AG04449 (cell line): Measurements from ENCODE around the gene TMOD2.

ENCODE experiments used
- CTCF ChIA-PET: fragments of 350-600 bp; formaldehyde crosslinking; extraction: SDS; loops from one replicate; lab custom pipeline; 2021; ENCODE audit warnings: antibody characterized with exemption; lab: Yijun Ruan, JAX
- POLR2A ChIA-PET: fragments of 400-600, 350-600 bp; formaldehyde crosslinking; extraction: SDS; loops from one replicate; lab custom pipeline; 2020; ENCODE audit warnings: antibody characterized with exemption, inconsistent platforms; lab: Yijun Ruan, JAX
- DNase-seq: peaks from one replicate; pipeline ENCODE4 v3.0.0-alpha.2; 2010; ENCODE audit warnings: low read depth, low spot score
- H3K4me3 ChIP-seq: 2 replicates; pipeline ENCODE4 v1.5.1; 2011; ENCODE audit warnings: low read depth, mild to moderate bottlenecking, control low read depth, low read length
- TF ChIP-seq, protein P1 (sequence below): IDR thresholded peaks from one replicate; pipeline ENCODE4 v1.5.1; 2011; ENCODE audit warnings: mild to moderate bottlenecking, moderate library complexity, low read length, control low read depth, inconsistent platforms; ENCODE audit not compliant: insufficient read depth; ENCODE audit errors: missing control alignments

TMOD2 gene

DNA sequence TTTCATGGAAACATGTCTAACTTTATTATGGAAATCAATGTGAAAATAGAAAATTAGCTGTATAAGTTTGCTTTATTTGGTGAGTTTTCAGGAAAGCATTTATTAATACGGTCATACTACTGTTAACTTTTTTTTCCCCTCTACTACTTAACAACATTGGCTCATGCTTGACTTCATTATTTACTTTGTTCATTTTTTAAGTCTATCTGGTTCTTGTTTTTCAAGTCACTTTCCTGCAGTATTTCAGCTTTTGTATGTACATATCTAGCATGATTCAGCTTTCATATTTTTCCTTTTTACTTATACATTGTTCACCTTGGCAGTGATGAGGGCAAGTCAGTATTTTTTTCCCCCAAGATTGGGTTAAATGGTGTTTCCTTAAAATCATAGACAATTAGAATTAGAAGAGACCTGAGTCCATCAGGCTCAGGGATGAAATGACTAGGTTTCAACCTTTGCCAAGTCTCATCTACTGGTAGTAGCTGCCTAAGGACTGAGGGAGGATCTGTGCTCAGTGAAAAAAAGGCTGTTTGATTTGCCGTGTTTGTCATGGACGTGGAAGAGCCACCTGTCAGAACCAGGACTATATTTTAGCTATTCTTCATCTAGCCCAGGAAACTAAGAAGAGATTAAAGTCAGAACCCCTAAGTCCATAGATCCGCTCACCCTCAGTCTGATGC lies 93.5 kb downstream of the TMOD2 start:
- CTCF ChIA-PET = interaction anchor here (0.6 to 1.3 kb wide), 4 partner anchors 9 to 270 kb away, joined by 3 read pairs; no protein-coding TSS in a partner anchor
- no peak for DNase-seq
- POLR2A ChIA-PET = interaction anchor here (1.1 kb wide), 1 partner anchor 38 kb away, joined by 4 read pairs; no protein-coding TSS in a partner anchor
- H3K4me3 ChIP-seq = no peak overlapping the region
- TF ChIP-seq, protein P1, sequence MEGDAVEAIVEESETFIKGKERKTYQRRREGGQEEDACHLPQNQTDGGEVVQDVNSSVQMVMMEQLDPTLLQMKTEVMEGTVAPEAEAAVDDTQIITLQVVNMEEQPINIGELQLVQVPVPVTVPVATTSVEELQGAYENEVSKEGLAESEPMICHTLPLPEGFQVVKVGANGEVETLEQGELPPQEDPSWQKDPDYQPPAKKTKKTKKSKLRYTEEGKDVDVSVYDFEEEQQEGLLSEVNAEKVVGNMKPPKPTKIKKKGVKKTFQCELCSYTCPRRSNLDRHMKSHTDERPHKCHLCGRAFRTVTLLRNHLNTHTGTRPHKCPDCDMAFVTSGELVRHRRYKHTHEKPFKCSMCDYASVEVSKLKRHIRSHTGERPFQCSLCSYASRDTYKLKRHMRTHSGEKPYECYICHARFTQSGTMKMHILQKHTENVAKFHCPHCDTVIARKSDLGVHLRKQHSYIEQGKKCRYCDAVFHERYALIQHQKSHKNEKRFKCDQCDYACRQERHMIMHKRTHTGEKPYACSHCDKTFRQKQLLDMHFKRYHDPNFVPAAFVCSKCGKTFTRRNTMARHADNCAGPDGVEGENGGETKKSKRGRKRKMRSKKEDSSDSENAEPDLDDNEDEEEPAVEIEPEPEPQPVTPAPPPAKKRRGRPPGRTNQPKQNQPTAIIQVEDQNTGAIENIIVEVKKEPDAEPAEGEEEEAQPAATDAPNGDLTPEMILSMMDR = no peak

DNA sequence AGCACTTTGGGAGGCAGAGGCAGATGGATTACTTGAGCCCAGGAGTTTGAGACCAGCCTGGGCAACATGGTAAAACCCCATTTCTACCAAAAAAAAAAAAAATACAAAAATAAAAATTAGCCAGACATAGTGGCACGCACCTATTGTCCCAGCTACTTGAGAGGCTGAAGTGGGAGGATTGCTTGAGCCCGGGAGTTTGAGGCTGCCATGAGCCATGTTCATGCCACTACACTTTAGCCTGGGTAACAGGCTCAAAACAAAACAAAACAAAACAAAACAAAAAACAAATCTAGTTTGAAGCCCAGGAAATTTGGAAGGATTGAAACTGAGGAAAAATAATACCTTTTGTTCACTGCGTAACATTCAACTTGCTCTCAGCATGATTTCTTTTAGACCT lies 94.7 kb downstream of the TMOD2 start:
- TF ChIP-seq, protein P1 = no peak
- CTCF ChIA-PET = interaction anchor here (1.0 to 1.1 kb wide), 2 partner anchors 10 kb away, joined by 3 read pairs; no protein-coding TSS in a partner anchor

DNA sequence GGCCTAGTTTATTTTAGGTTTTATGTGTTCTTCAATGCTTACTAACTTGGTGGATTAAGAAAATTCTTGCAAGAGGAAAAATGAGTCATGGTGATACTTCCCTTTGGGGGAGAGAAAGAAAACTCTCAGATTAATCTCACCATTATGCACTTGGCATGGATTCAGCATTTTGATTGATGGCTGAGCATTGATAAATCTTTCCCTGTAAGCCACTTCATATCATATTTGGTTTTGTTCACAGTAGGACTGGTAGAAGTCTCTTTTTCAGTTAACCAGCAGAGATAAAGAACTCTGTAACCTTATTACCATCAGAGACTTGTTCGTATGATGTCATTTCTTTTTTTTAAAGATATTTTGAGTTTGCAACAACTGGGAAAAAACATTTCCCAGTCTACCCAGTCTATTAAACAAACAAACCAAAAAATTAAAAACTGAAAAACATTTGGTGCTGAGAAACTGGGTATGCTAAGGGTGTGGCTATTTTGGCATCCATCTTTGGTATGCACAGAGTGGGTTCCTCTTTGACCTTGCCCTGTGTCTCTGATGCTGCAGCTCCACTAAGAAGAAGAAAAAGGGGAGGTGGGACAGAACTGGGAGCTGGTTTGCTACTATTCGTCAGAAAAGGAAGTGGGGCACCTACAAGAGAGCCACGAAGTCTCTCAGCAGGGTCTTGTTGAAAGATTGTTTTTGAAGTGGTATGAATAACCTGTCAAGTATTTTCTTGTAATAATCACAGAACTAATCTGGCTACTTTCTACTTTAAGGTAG lies 95.2 kb downstream of the TMOD2 start:
- no peak for DNase-seq
- CTCF ChIA-PET = no interaction called here
- POLR2A ChIA-PET = no interaction called here
- TF ChIP-seq, protein P1 = no peak
- H3K4me3 ChIP-seq = no peak overlapping the region

More for the DNA sequence above, 94.7 kb downstream of the TMOD2 start:
- no peak for DNase-seq
- no peak overlapping the region for H3K4me3 ChIP-seq
- POLR2A ChIA-PET = interaction anchor here (1.1 kb wide), 1 partner anchor 37 kb away, joined by 4 read pairs; no protein-coding TSS in a partner anchor

DNA sequence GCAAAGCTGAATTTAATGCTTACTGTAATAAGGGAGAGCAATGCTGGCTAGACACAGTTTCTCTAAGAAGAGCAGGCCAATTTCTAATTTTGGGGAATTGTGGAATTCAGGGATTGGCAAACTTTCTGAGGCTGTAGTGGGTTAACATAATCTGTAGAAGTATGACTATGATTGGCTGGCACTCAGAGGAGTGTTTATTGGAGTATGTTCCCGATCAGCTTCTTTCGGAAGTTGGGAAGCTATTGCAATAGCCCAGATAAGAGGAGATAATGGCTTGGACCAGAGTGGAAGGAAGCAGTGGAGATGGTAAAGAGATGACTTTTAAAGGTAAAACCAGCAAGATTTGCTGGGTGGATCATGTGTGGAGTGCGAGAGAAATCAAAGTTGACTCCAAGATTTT lies 97.4 kb downstream of the TMOD2 start:
- H3K4me3 ChIP-seq = no peak overlapping the region
- ChIA-PET CTCF (interaction anchor here (1.0 kb wide), 1 partner anchor 10 kb away, joined by 3 read pairs; no protein-coding TSS in a partner anchor), POLR2A (no interaction called here)
- TF ChIP-seq, protein P1 = no peak
- DNase-seq = no peak

DNA sequence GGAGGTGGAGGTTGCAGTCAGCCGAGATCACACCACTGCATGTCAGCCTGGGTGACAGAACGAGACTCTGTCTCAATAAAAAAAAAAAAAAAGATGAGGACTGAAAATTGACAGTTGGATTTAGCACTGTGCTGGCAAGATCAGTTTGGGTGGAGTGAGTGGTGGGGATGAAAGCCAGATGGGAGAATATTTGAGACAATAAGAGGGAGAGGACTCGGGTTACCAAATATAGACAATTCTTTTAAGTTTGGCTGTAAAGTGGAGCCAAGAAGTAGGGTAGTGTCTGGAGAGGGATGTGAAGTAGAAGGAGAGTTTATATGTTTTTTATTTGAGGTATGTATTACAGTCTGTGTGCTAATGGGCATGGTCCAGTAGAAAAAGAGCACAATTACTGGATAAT lies 98.5 kb downstream of the TMOD2 start:
- DNase-seq = no peak
- CTCF ChIA-PET = no interaction called here
- POLR2A ChIA-PET = no interaction called here

More for the DNA sequence above, 98.5 kb downstream of the TMOD2 start:
- H3K4me3 ChIP-seq = no peak overlapping the region
- TF ChIP-seq, protein P1 = no peak
